SU-DHL-6 (cell line): ENCODE measurements around the gene LDB1.

ENCODE experiments used
- H2AFZ ChIP-seq: fragments of 200-600 bp; sonication (generic); 2 replicates; pipeline ENCODE4 v1.6.1; 2014; ENCODE audit warnings: low read depth, mild to moderate bottlenecking, moderate library complexity, mixed read lengths, antibody characterized with exemption, low read length; ENCODE audit not compliant: severe bottlenecking
- H3F3A ChIP-seq: fragments of 200-600 bp; shearing (Covaris generic); 2 replicates; pipeline ENCODE4 v1.6.0; 2016; ENCODE audit warnings: antibody characterized with exemption, mild to moderate bottlenecking; ENCODE audit not compliant: insufficient read depth
- H3K27ac ChIP-seq: fragments of 200-600 bp; sonication (generic); 2 replicates; pipeline ENCODE4 v1.5.1; 2016; ENCODE audit warnings: low read depth, mild to moderate bottlenecking, low read length, moderate library complexity, mixed read lengths
- H3K27me3 ChIP-seq: fragments of 200-600 bp; sonication (generic), shearing (Covaris generic); 2 replicates; pipeline ENCODE4 v1.6.0; 2014; ENCODE audit warnings: mild to moderate bottlenecking, low read length
- H3K36me3 ChIP-seq: fragments of 200-600 bp; sonication (generic); 2 replicates; pipeline ENCODE4 v1.6.1; 2014; ENCODE audit warnings: mild to moderate bottlenecking, low read length, mixed read lengths
- H3K4me2 ChIP-seq: fragments of 300-600, 200-600 bp; shearing (Covaris generic), sonication (generic); 2 replicates; pipeline ENCODE4 v1.6.0; 2014; ENCODE audit warnings: low read length, low read depth, mild to moderate bottlenecking; ENCODE audit not compliant: poor library complexity, severe bottlenecking
- H3K4me3 ChIP-seq: fragments of 200-600 bp; sonication (generic); 2 replicates; pipeline ENCODE4 v1.5.1; 2014; ENCODE audit warnings: antibody characterized with exemption, low read length, mild to moderate bottlenecking, mixed read lengths; ENCODE audit not compliant: insufficient read depth, poor library complexity, severe bottlenecking
- H3K79me2 ChIP-seq: fragments of 200-600 bp; sonication (generic); 2 replicates; pipeline ENCODE4 v1.6.1; 2014; ENCODE audit warnings: mild to moderate bottlenecking, low read length, moderate library complexity; ENCODE audit not compliant: insufficient read depth
- H3K9ac ChIP-seq: fragments of 200-600 bp; sonication (generic); 2 replicates; pipeline ENCODE4 v1.7.0; 2014; ENCODE audit warnings: mild to moderate bottlenecking, low read length
- H3K9me2 ChIP-seq: fragments of 200-600 bp; sonication (generic); replicated peaks from 2 replicates; pipeline ENCODE4 v1.6.1; 2014; ENCODE audit warnings: low read length; ENCODE audit not compliant: insufficient read depth
- H3K9me3 ChIP-seq: fragments of 200-600 bp; sonication (generic); 2 replicates; pipeline ENCODE4 v1.6.1; 2014; ENCODE audit warnings: low read length, mixed read lengths; ENCODE audit not compliant: insufficient read depth
- H4K20me1 ChIP-seq: fragments of 200-600 bp; sonication (generic); 2 replicates; pipeline ENCODE4 v1.6.1; 2014; ENCODE audit warnings: low read depth, mild to moderate bottlenecking, antibody characterized with exemption, low read length, moderate library complexity, mixed read lengths
- EZH2phosphoT487 ChIP-seq: fragments of 200-600 bp; sonication (generic), shearing (Covaris generic); conservative IDR thresholded peaks from 2 replicates; pipeline ENCODE4 v1.6.1; 2018; ENCODE audit warnings: mild to moderate bottlenecking, antibody characterized with exemption, low read length, moderate library complexity, mixed read lengths
- TF ChIP-seq, protein P1 (sequence below): fragments of 200-600 bp; sonication (generic); IDR thresholded peaks from one replicate; pipeline ENCODE4 v1.5.1; 2017; ENCODE audit warnings: antibody characterized with exemption, mild to moderate bottlenecking, low read length, moderate library complexity; ENCODE audit not compliant: insufficient read depth, poor library complexity, severe bottlenecking

The LDB1 gene

DNA sequence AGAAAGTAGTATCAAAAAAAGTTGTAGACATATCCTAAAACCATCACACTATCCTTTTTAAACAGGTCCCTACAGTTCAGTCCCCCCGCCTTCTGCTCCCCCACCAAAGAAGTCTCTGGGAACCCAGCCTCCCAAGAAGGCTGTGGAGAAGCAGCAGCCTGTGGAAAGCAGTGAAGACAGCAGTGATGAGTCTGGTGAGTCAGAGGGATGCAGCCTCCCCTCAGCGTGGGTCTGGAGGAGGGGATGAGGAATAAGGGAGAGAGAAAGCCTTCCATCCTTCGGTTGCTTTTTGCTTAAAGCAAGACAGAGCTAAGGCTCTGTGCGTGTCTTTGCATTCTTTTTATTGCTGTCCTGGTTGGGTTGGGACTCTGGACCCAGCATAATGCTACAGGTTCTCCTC, 39.7 kb upstream of the LDB1 start:
- H3F3A ChIP-seq, result peaks cover 15% of the 10 kb centered on the region
- H3K79me2 ChIP-seq, result peaks cover 32% of the 10 kb centered on the region
- H3K27me3 ChIP-seq, result no peaks in the 10 kb centered on the region
- H3K4me2 ChIP-seq, result no peak overlapping the region
- H3K9me3 ChIP-seq, result no peaks in the 10 kb centered on the region
- TF ChIP-seq, protein P1, sequence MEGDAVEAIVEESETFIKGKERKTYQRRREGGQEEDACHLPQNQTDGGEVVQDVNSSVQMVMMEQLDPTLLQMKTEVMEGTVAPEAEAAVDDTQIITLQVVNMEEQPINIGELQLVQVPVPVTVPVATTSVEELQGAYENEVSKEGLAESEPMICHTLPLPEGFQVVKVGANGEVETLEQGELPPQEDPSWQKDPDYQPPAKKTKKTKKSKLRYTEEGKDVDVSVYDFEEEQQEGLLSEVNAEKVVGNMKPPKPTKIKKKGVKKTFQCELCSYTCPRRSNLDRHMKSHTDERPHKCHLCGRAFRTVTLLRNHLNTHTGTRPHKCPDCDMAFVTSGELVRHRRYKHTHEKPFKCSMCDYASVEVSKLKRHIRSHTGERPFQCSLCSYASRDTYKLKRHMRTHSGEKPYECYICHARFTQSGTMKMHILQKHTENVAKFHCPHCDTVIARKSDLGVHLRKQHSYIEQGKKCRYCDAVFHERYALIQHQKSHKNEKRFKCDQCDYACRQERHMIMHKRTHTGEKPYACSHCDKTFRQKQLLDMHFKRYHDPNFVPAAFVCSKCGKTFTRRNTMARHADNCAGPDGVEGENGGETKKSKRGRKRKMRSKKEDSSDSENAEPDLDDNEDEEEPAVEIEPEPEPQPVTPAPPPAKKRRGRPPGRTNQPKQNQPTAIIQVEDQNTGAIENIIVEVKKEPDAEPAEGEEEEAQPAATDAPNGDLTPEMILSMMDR, result no peak
- no peak for TF ChIP-seq EZH2phosphoT487
- peaks cover 48% of the 10 kb centered on the region for H3K36me3 ChIP-seq
- no peak overlapping the region for H3K9ac ChIP-seq
- peaks cover 17% of the 10 kb centered on the region for H4K20me1 ChIP-seq
- no peak overlapping the region for H2AFZ ChIP-seq
- no peak overlapping the region for H3K4me3 ChIP-seq
- H3K27ac ChIP-seq, result no peak overlapping the region
- H3K9me2 ChIP-seq, result no peaks in the 10 kb centered on the region

DNA sequence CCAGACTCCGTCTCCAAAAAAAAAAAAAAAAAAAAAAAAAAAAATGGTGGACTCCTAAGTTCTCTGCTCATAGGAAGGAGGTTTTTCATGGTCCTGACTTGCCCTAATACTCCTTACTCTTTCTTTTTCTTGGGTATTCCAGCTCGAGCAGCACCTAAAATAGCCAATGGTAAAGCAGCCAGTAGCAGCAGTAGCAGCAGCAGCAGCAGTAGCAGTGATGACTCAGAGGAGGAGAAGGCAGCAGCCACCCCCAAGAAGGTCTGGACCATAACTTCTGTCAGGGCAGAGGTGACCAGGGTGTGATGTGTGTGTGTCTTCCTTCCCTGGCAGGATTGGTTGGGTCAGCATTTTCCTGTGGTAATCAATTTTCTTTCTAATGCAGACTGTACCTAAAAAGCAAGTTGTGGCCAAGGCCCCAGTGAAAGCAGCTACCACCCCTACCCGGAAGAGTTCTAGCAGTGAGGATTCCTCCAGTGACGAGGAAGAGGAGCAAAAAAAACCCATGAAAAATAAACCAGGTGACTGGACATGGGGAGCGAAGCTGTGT, 39.0 kb upstream of the LDB1 start:
- Histone ChIP-seq H3K36me3 (peaks cover 53% of the 10 kb centered on the region), H3K4me2 (no peak overlapping the region), H3F3A (peaks cover 15% of the 10 kb centered on the region), H3K27me3 (no peaks in the 10 kb centered on the region), H3K27ac (no peak overlapping the region), H3K9me2 (no peaks in the 10 kb centered on the region), H3K4me3 (no peak overlapping the region), H3K9ac (no peak overlapping the region), H3K9me3 (no peaks in the 10 kb centered on the region), H4K20me1 (peaks cover 17% of the 10 kb centered on the region), H2AFZ (no peak overlapping the region), H3K79me2 (peaks cover 39% of the 10 kb centered on the region)
- no peak for TF ChIP-seq EZH2phosphoT487
- TF ChIP-seq, protein P1, result no peak

DNA sequence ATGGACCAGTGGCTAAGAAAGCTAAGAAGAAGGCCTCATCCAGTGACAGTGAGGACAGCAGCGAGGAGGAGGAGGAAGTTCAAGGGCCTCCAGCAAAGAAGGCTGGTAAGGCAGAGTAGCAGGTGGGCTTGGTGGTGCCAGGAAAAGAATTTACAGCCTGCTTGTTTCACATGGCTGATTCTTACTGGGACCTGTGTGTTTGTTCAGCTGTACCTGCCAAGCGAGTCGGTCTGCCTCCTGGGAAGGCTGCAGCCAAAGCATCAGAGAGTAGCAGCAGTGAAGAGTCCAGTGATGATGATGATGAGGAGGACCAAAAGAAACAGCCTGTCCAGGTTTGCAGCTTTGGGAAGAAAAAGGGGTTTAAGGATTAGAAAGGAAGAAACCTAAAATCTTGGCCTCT, 37.1 kb upstream of the LDB1 start:
- H3K27ac ChIP-seq, result no peak overlapping the region
- no peaks in the 10 kb centered on the region for H3K9me3 ChIP-seq
- no peaks in the 10 kb centered on the region for H3K27me3 ChIP-seq
- TF ChIP-seq, protein P1, result no peak
- no peak for TF ChIP-seq EZH2phosphoT487
- peaks cover 17% of the 10 kb centered on the region for H4K20me1 ChIP-seq
- peaks cover 47% of the 10 kb centered on the region for H3K36me3 ChIP-seq
- no peak overlapping the region for H2AFZ ChIP-seq
- no peaks in the 10 kb centered on the region for H3K9me2 ChIP-seq
- no peak overlapping the region for H3K9ac ChIP-seq
- H3F3A ChIP-seq, result peaks cover 3% of the 10 kb centered on the region; the same call in 1 of the 2 replicates
- no peak overlapping the region for H3K4me2 ChIP-seq
- H3K4me3 ChIP-seq, result no peak overlapping the region
- H3K79me2 ChIP-seq, result peaks cover 58% of the 10 kb centered on the region
